Neuronal stem cell (in vitro differentiated cells): ENCODE measurements around the gene CPT1A.

ENCODE experiments used
- DNase-seq: peaks from one replicate; pipeline ENCODE4 v3.0.0-alpha.2; 2013; ENCODE audit warnings: low spot score
- H2AFZ ChIP-seq: one replicate; pipeline ENCODE4 v1.6.1; 2013; ENCODE audit warnings: mild to moderate bottlenecking, low read length, inconsistent platforms
- H2AK5ac ChIP-seq: 2 replicates; pipeline ENCODE4 v1.6.1; 2013; ENCODE audit warnings: low read depth, mild to moderate bottlenecking, inconsistent platforms, low read length, moderate library complexity, mixed read lengths
- H2BK120ac ChIP-seq: 2 replicates; pipeline ENCODE4 v1.6.1; 2013; ENCODE audit warnings: low read depth, mild to moderate bottlenecking, inconsistent platforms, low read length, moderate library complexity, mixed read lengths
- H2BK12ac ChIP-seq: one replicate; pipeline ENCODE4 v1.6.1; 2013; ENCODE audit warnings: low read length, inconsistent platforms
- H2BK15ac ChIP-seq: 2 replicates; pipeline ENCODE4 v1.6.1; 2013; ENCODE audit warnings: mild to moderate bottlenecking, low read length, inconsistent platforms, mixed read lengths
- H2BK5ac ChIP-seq: one replicate; pipeline ENCODE4 v1.6.1; 2013; ENCODE audit warnings: inconsistent platforms, mild to moderate bottlenecking, low read length, moderate library complexity
- H3K14ac ChIP-seq: one replicate; pipeline ENCODE4 v1.6.1; 2013; ENCODE audit warnings: low read length, inconsistent platforms
- H3K18ac ChIP-seq: 2 replicates; pipeline ENCODE4 v1.6.1; 2013; ENCODE audit warnings: low read length, inconsistent platforms
- H3K23ac ChIP-seq: 2 replicates; pipeline ENCODE4 v1.6.1; 2013; ENCODE audit warnings: low read depth, mild to moderate bottlenecking, mixed read lengths, low read length, inconsistent platforms; ENCODE audit not compliant: poor library complexity
- H3K27ac ChIP-seq: replicated peaks from 3 replicates; pipeline ENCODE4 v1.5.1; 2013; ENCODE audit warnings: low read length, inconsistent platforms
- H3K27me3 ChIP-seq, 3 experiments: 2 replicates each; pipeline ENCODE4 v1.6.1; 2013; ENCODE audit warnings: low read length in 3 of 3, mild to moderate bottlenecking in 2 of 3, inconsistent platforms in 1 of 3, low read depth in 1 of 3, mixed read lengths in 1 of 3, moderate library complexity in 1 of 3; ENCODE audit not compliant: control insufficient read depth in 3 of 3, insufficient read depth in 3 of 3
- H3K36me3 ChIP-seq, 2 donors: replicated peaks in 1 of 2; 2 replicates each; pipeline ENCODE4 v1.6.1; 2013; ENCODE audit warnings: low read length in 2 of 2; ENCODE audit not compliant: control insufficient read depth in 2 of 2, insufficient read depth in 2 of 2
- H3K4ac ChIP-seq: 2 replicates; pipeline ENCODE4 v1.6.1; 2013; ENCODE audit warnings: inconsistent platforms, mild to moderate bottlenecking, low read length, moderate library complexity
- H3K4me1 ChIP-seq, 2 donors: 1 replicate in 1 of 2; 2 replicates in 1 of 2; pipeline ENCODE4 v1.6.1; 2013; ENCODE audit warnings: low read length in 2 of 2, low read depth in 1 of 2; ENCODE audit not compliant: control insufficient read depth in 2 of 2, insufficient read depth in 1 of 2
- H3K4me2 ChIP-seq: one replicate; pipeline ENCODE4 v1.6.1; 2013; ENCODE audit warnings: mild to moderate bottlenecking, low read length, inconsistent platforms; ENCODE audit not compliant: insufficient read depth, poor library complexity, severe bottlenecking
- H3K4me3 ChIP-seq, 2 donors: 2 replicates each; pipeline ENCODE4 v1.5.1; 2013; ENCODE audit warnings: low read length in 2 of 2, mild to moderate bottlenecking in 2 of 2, inconsistent platforms in 1 of 2, moderate library complexity in 1 of 2
- H3K79me1 ChIP-seq: one replicate; pipeline ENCODE4 v1.6.1; 2013; ENCODE audit warnings: low read depth, mild to moderate bottlenecking, inconsistent platforms, low read length, moderate library complexity
- H3K9ac ChIP-seq: one replicate; pipeline ENCODE4 v1.6.1; 2013; ENCODE audit warnings: mild to moderate bottlenecking, low read depth, low read length, inconsistent platforms; ENCODE audit not compliant: poor library complexity
- H3K9me3 ChIP-seq, 2 donors: replicated peaks in 1 of 2; 2 replicates each; pipeline versions ENCODE3 to v1.6.1; 2013; ENCODE audit warnings: low read length in 2 of 2, mild to moderate bottlenecking in 2 of 2, inconsistent platforms in 1 of 2, low read depth in 1 of 2, mixed read lengths in 1 of 2, moderate library complexity in 1 of 2; ENCODE audit not compliant: control insufficient read depth in 2 of 2, insufficient read depth in 1 of 2
- H4K8ac ChIP-seq: one replicate; pipeline ENCODE4 v1.6.1; 2013; ENCODE audit warnings: low read depth, mild to moderate bottlenecking, inconsistent platforms, low read length, moderate library complexity
- H4K91ac ChIP-seq: one replicate; pipeline ENCODE4 v1.6.1; 2013; ENCODE audit warnings: low read length, low read depth, mild to moderate bottlenecking, inconsistent platforms; ENCODE audit not compliant: poor library complexity
- WGBS, 2 donors: extraction: QIAGEN DNeasy Blood & Tissue Kit; methylation state at CpG; one replicate each; pipeline ENCODE4 v1.1.7; 2013; ENCODE audit warnings: missing lambda C conversion rate in 2 of 2, mixed read lengths in 1 of 2; ENCODE audit not compliant: insufficient read length in 2 of 2, insufficient replicate concordance in 1 of 2; ENCODE audit errors: extremely low coverage in 2 of 2; 5-methylcytosine and 5-hydroxymethylcytosine counted together

Gene CPT1A

GRCh38 chr11:68843052-68843561 is 1.4 kb upstream of the CPT1A start:
- no peak overlapping the region for H2AFZ ChIP-seq
- no peak overlapping the region for H3K27ac ChIP-seq
- no peak overlapping the region for H2BK120ac ChIP-seq
- no peak overlapping the region for H3K18ac ChIP-seq
- H2BK12ac ChIP-seq: no peak overlapping the region
- H4K91ac ChIP-seq: no peak overlapping the region
- no peak overlapping the region for H3K4me3 ChIP-seq
- no CpG with 5 or more reads among the region's 23 CpGs for WGBS, 2 donors
- H2BK5ac ChIP-seq: no peak overlapping the region
- H3K4me2 ChIP-seq: no peak overlapping the region
- no peak overlapping the region for H3K4ac ChIP-seq
- H2AK5ac ChIP-seq: no peak overlapping the region
- H3K27me3 ChIP-seq: peaks cover 41 to 76% (median 71%) of the 10 kb centered on the region in 3 experiments
- H3K14ac ChIP-seq: no peak overlapping the region
- H3K79me1 ChIP-seq: peaks cover 2% of the 10 kb centered on the region
- no peak for DNase-seq
- H3K4me1 ChIP-seq: peaks cover 12 to 27% of the 10 kb centered on the region in 2 donors
- H4K8ac ChIP-seq: no peak overlapping the region
- H3K9me3 ChIP-seq: peaks cover 0 to 6% of the 10 kb centered on the region in 2 donors
- H2BK15ac ChIP-seq: no peak overlapping the region
- no peak overlapping the region for H3K23ac ChIP-seq
- H3K9ac ChIP-seq: no peak overlapping the region
- H3K36me3 ChIP-seq: no peaks in the 10 kb centered on the region

GRCh38 chr11:68842427-68843051 is 823 bp upstream of the CPT1A start:
- WGBS, 2 donors: no CpG with 5 or more reads among the region's 25 CpGs
- Histone ChIP-seq H3K27me3 (peaks cover 41 to 77% (median 71%) of the 10 kb centered on the region in 3 experiments), H4K91ac (no peak overlapping the region), H3K9ac (no peak overlapping the region), H3K4me2 (peak overlapping the region; percentile 11), H2BK12ac (no peak overlapping the region), H4K8ac (no peak overlapping the region), H3K27ac (no peak overlapping the region), H3K4me1 (peaks cover 12 to 27% of the 10 kb centered on the region in 2 donors), H3K36me3 (no peaks in the 10 kb centered on the region), H2BK120ac (no peak overlapping the region), H2AK5ac (peak overlapping the region; percentile 81), H3K14ac (no peak overlapping the region), H3K9me3 (peaks cover 0 to 6% of the 10 kb centered on the region in 2 donors), H3K4ac (no peak overlapping the region), H2AFZ (no peak overlapping the region), H3K4me3 (no peak overlapping the region), H3K79me1 (peaks cover 2% of the 10 kb centered on the region), H3K18ac (no peak overlapping the region), H3K23ac (peak overlapping the region; percentile 73), H2BK5ac (no peak overlapping the region), H2BK15ac (no peak overlapping the region)
- DNase-seq: no peak

DNA sequence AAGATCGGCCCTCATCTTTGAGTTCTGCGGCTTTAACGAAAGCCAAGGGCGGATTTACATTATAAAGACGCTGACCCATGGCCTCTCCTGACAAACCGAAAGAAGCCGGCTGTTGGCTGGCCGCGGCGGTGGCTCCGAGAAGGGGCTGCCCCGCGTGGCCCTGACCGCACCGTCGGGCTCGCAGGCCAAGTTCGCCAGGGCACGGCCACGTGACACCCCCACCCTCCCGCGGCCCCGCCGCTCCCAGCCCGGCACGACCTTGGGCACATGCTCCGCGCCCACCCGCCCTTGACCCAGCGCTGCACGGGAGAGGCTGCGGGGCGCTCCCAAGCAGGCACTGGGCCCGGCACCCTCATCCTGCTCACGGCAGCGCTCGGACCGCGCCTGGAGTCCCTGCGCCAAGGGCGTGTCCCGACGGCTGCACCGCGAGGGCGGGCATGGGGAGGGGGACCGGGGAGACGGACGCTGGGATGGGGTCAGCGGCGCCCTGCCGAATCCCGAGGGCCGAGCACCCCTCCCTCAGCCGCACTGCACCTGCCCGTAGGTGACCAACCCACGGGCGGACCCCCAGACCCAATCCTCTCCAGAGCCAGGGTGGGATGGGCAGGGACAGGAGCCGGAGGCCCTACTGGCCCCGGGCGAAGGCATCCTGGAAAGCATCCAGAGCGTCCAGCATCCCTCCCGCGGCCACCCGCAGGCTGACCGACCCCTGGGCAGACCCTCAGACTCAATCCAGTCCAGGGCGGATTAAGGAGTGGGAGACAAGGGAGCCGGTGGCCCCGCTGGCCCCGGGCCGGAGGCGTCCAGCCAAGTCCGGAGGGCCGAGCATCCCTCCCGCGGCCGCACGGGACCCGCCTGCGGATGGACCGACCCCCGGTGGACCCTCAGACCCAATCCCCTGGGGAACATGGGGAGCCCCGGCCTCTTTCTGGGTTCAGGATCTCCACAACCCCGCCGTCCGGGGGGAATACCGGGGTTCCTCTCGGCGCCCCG is 759 bp downstream of the CPT1A start:
- Histone ChIP-seq H3K23ac (peak overlapping the region; percentile 11), H3K27me3 (peaks cover 41 to 75% (median 66%) of the 10 kb centered on the region in 3 experiments), H2BK15ac (no peak overlapping the region), H3K79me1 (peaks cover 2% of the 10 kb centered on the region), H2BK12ac (peak overlapping the region; percentile 73), H3K14ac (no peak overlapping the region), H2BK5ac (no peak overlapping the region), H4K91ac (no peak overlapping the region), H3K18ac (peak overlapping the region; percentile 7), H3K9ac (no peak overlapping the region), H4K8ac (no peak overlapping the region), H3K27ac (no peak overlapping the region), H3K4me3 (peak overlapping the region in 1 of 2 donors; percentile 28), H2AFZ (peak overlapping the region; percentile 75), H3K36me3 (no peaks in the 10 kb centered on the region), H3K4ac (no peak overlapping the region), H2BK120ac (no peak overlapping the region), H3K4me1 (peaks cover 12 to 27% of the 10 kb centered on the region in 2 donors), H3K4me2 (peak overlapping the region; percentile 54), H3K9me3 (peaks cover 0 to 6% of the 10 kb centered on the region in 2 donors), H2AK5ac (peak overlapping the region; percentile 68)
- DNase-seq: no peak
- no CpG with 5 or more reads among the region's 90 CpGs for WGBS, 2 donors
